ENCODE data around the gene RCE1.
"Not testable (repeated sequence)": the region's sequence is repeated elsewhere in the genome, so short reads cannot be mapped to it uniquely, and the experiment has no call there.

Gene RCE1

GRCh38 chr11:66842896-66843775 is at the start of gene RCE1:
RCE1 (plus strand) TSS chr11:66843441; CDS start chr11:66843456, 15 bp downstream.
- Mint-ChIP-seq H3K27me3 (ENCODE audit: low read depth, poor library complexity) (no peaks in the 10 kb centered on the region), H3K4me1 (peaks cover 30% of the 10 kb centered on the region), H3K36me3 (ENCODE audit: low read depth) (peaks cover 6% of the 10 kb centered on the region), H3K9me3 (no peaks in the 10 kb centered on the region), H3K4me3 (peak within 1 kb of the TSS; percentile 94), H3K27ac (peak within 1 kb of the TSS; percentile 95)
- TF ChIP-seq CTCF (IDR thresholded peaks at IDR 0.05): no peak
- peak; percentile 95 for DNase-seq

GRCh38 chr11:66799815-66800214 is 43.4 kb upstream of the RCE1 start:
- not testable (repeated sequence) for H3K9me3 Mint-ChIP-seq; H3K36me3 Mint-ChIP-seq (ENCODE audit: low read depth); H3K4me3 Mint-ChIP-seq; DNase-seq; H3K4me1 Mint-ChIP-seq; H3K27me3 Mint-ChIP-seq (ENCODE audit: low read depth, poor library complexity); H3K27ac Mint-ChIP-seq

GRCh38 chr11:66800720-66801428 is 42.4 kb upstream of the RCE1 start:
- no peak overlapping the region for H3K27ac Mint-ChIP-seq
- peaks cover 10% of the 10 kb centered on the region for H3K36me3 Mint-ChIP-seq (ENCODE audit: low read depth)
- H3K9me3 Mint-ChIP-seq: no peaks in the 10 kb centered on the region
- no peaks in the 10 kb centered on the region for H3K27me3 Mint-ChIP-seq (ENCODE audit: low read depth, poor library complexity)
- no peaks in the 10 kb centered on the region for H3K4me1 Mint-ChIP-seq
- no peak overlapping the region for H3K4me3 Mint-ChIP-seq
- TF ChIP-seq CTCF (IDR thresholded peaks at IDR 0.05): no peak
- no peak for DNase-seq

GRCh38 chr11:66809592-66809991 is 33.6 kb upstream of the RCE1 start:
- Mint-ChIP-seq H3K4me1 (no peaks in the 10 kb centered on the region), H3K9me3 (peaks cover 5% of the 10 kb centered on the region), H3K27ac (no peak overlapping the region), H3K4me3 (no peak overlapping the region), H3K36me3 (ENCODE audit: low read depth) (peaks cover 41% of the 10 kb centered on the region), H3K27me3 (ENCODE audit: low read depth, poor library complexity) (peaks cover 4% of the 10 kb centered on the region)
- DNase-seq: no peak
- no peak for TF ChIP-seq CTCF (IDR thresholded peaks at IDR 0.05)

- DNase-seq: no peak
- TF ChIP-seq CTCF (IDR thresholded peaks at IDR 0.05): no peak
- peaks cover 5% of the 10 kb centered on the region for H3K9me3 Mint-ChIP-seq
- H3K27ac Mint-ChIP-seq: peak overlapping the region; percentile 26
- H3K4me3 Mint-ChIP-seq: no peak overlapping the region
- H3K27me3 Mint-ChIP-seq (ENCODE audit: low read depth, poor library complexity): peaks cover 4% of the 10 kb centered on the region
- peaks cover 42% of the 10 kb centered on the region for H3K36me3 Mint-ChIP-seq (ENCODE audit: low read depth)
- H3K4me1 Mint-ChIP-seq: no peaks in the 10 kb centered on the region
These were observed 32.6 kb upstream of the RCE1 start for GRCh38 chr11:66810576-66811185.

- H3K9me3 Mint-ChIP-seq: no peaks in the 10 kb centered on the region
- H3K27ac Mint-ChIP-seq: no peak overlapping the region
- peaks cover 13% of the 10 kb centered on the region for H3K36me3 Mint-ChIP-seq (ENCODE audit: low read depth)
- no peak for TF ChIP-seq CTCF (IDR thresholded peaks at IDR 0.05)
- no peaks in the 10 kb centered on the region for H3K4me1 Mint-ChIP-seq
- DNase-seq: no peak
- H3K4me3 Mint-ChIP-seq: no peak overlapping the region
- peaks cover 4% of the 10 kb centered on the region for H3K27me3 Mint-ChIP-seq (ENCODE audit: low read depth, poor library complexity)
These were observed 28.6 kb upstream of the RCE1 start for GRCh38 chr11:66814678-66815077.
